Aorta (tissue), 5 donors: ENCODE data around the gene POTEI. TPM values are rescaled to one million over a fixed set of nuclear protein-coding genes. Genes with fewer than 3 reads are reported as not detected.
"Not testable (repeated sequence)": the region's sequence is repeated elsewhere in the genome, so short reads cannot be mapped to it uniquely, and the experiment has no call there.

Source experiments
- ATAC-seq: fragments of 200-7000 bp; cut with Tn5 transposase; one replicate; pipeline ENCODE4 v1.9.1; 2022; ENCODE audit warnings: moderate library complexity; ENCODE audit not compliant: low FRiP score
- DNase-seq, 2 donors: peaks; one replicate each; pipeline ENCODE4 v3.0.0-alpha.2; 2020
- H3K27ac ChIP-seq, 2 donors: one replicate each; pipeline ENCODE4 v1.5.1; 2013; ENCODE audit warnings: low read length in 2 of 2, mild to moderate bottlenecking in 2 of 2, moderate library complexity in 2 of 2, control low read depth in 1 of 2, inconsistent platforms in 1 of 2, low read depth in 1 of 2
- H3K27me3 ChIP-seq, 2 donors: one replicate each; pipeline ENCODE4 v1.6.1; 2013; ENCODE audit warnings: control low read depth in 1 of 2, low read length in 1 of 2, mild to moderate bottlenecking in 1 of 2, moderate library complexity in 1 of 2; ENCODE audit not compliant: insufficient read depth in 2 of 2, control insufficient read depth in 1 of 2
- H3K36me3 ChIP-seq, 2 donors: one replicate each; pipeline ENCODE4 v1.6.1; 2013; ENCODE audit warnings: control low read depth in 1 of 2, low read length in 1 of 2, mild to moderate bottlenecking in 1 of 2; ENCODE audit not compliant: insufficient read depth in 2 of 2, control insufficient read depth in 1 of 2
- H3K4me1 ChIP-seq, 2 donors: one replicate each; pipeline ENCODE4 v1.6.1; 2013; ENCODE audit warnings: low read length in 2 of 2, control low read depth in 1 of 2, mild to moderate bottlenecking in 1 of 2, moderate library complexity in 1 of 2; ENCODE audit not compliant: insufficient read depth in 2 of 2, control insufficient read depth in 1 of 2
- H3K4me3 ChIP-seq, 2 donors: one replicate each; pipeline ENCODE4 v1.5.1; 2013; ENCODE audit warnings: low read length in 2 of 2, control low read depth in 1 of 2, mild to moderate bottlenecking in 1 of 2
- H3K9me3 ChIP-seq: one replicate; pipeline ENCODE4 v1.6.1; 2013; ENCODE audit warnings: mild to moderate bottlenecking, low read length; ENCODE audit not compliant: control insufficient read depth
- WGBS, 2 donors: extraction: QIAGEN DNeasy Blood & Tissue Kit; methylation state at CpG; one replicate each; pipeline ENCODE4 v1.1.7; 2013; 5-methylcytosine and 5-hydroxymethylcytosine counted together
- intact Hi-C, 2 donors: fragments of 100-400 bp; cut with DNase I; formaldehyde crosslinking; loops; one replicate each; pipeline versions ENCODE4 v1.14.2 to v1.15.0; 2022
- long read RNA-seq, 2 donors: library from polyadenylated mRNA; unstranded; transcript quantifications; one replicate each; pipeline ENCODE4 v2.0.0, GENCODE V29; 2020 to 2021
- polyA plus RNA-seq, 2 donors: library from polyadenylated mRNA; stranded (reverse); fragments of 200-250 nt; gene quantifications; one replicate each; pipeline ENCODE4 v1.2.3, GENCODE V29; 2013
- total RNA-seq, 2 donors: library from RNA; stranded (reverse); fragmentation: NEBNext Ultra II Directional; extraction: Animal tissue kit (Norgen Biotek cat#: 25700); gene quantifications; one replicate each; pipeline ENCODE4 v1.2.1, GENCODE V29; 2021
- donor health status: healthy with polysubstance abuse.
- donor health status: Bipolar disorder and iron deficiency.
- donor health status: DM: no; HTN: no; CAD: no.
- donor health status: DM: no; HTN: no; CAD: no.
- donor health status: DM: yes; HTN: yes; CAD: no.

Gene POTEI
- total RNA-seq (under 1 TPM; 0.06 to 0.26 TPM), polyA plus RNA-seq (not detected)
- long read RNA-seq, donor 1: 0 reads
- long read RNA-seq, donor 2: 0 reads

GRCh38 chr2:130509228-130509627, at the start of gene POTEI:
Gene POTEI, minus strand, starts transcription at chr2:130509328. Its CDS starts 93 bp downstream, at chr2:130509235.
- H3K4me1 ChIP-seq, ATAC-seq, H3K27ac ChIP-seq, DNase-seq, H3K4me3 ChIP-seq, intact Hi-C loops, H3K9me3 ChIP-seq, H3K27me3 ChIP-seq, H3K36me3 ChIP-seq: not testable (repeated sequence)
- 54% methylated on average over 3 of the region's 13 CpGs; no CpG with 5 or more reads in 1 of the 2 donors for WGBS, 2 donors

GRCh38 chr2:130556441-130556840, 47.3 kb upstream of the POTEI start:
- peak; percentile 24 for ATAC-seq
- H3K36me3 ChIP-seq, DNase-seq, H3K9me3 ChIP-seq, H3K27ac ChIP-seq, H3K4me1 ChIP-seq, intact Hi-C loops, H3K4me3 ChIP-seq, H3K27me3 ChIP-seq: not testable (repeated sequence)
- WGBS, 2 donors: no CpG with 5 or more reads among the region's 8 CpGs

GRCh38 chr2:130554178-130554577, 45.0 kb upstream of the POTEI start:
- H3K36me3 ChIP-seq, H3K4me1 ChIP-seq, H3K9me3 ChIP-seq, DNase-seq, intact Hi-C loops, H3K4me3 ChIP-seq, H3K27me3 ChIP-seq, ATAC-seq, H3K27ac ChIP-seq: not testable (repeated sequence)
- no CpG with 5 or more reads among the region's 4 CpGs for WGBS, 2 donors

- DNase-seq, H3K9me3 ChIP-seq, H3K27me3 ChIP-seq, H3K4me3 ChIP-seq, intact Hi-C loops, H3K4me1 ChIP-seq, H3K27ac ChIP-seq, H3K36me3 ChIP-seq: not testable (repeated sequence)
- peak; percentile 27 for ATAC-seq
- WGBS, 2 donors: no CpG with 5 or more reads among the region's 27 CpGs
These were observed 40.3 kb upstream of the POTEI start for GRCh38 chr2:130549475-130549874.

DNA sequence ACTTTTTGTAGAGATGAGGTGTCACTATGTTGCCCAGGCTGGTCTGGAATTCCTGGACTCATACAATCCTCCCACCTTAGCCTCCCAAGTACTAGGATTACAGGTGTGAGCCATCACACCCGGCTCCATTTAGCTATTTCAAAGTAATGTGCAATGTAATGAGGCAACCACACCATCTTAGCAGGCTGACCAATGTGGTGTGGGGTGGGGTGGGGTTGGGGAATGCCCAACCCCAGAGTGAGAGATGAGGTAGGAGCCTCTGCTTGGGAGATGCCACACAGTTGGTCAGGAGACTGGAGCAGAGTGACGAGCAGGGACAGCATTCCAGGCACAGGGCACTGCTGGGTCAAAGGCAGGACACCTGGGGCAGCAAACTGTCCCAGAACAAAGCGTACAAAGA, 39.3 kb upstream of the POTEI start:
- H3K4me1 ChIP-seq, H3K36me3 ChIP-seq, DNase-seq, H3K4me3 ChIP-seq, ATAC-seq, H3K27me3 ChIP-seq, intact Hi-C loops, H3K9me3 ChIP-seq, H3K27ac ChIP-seq: not testable (repeated sequence)
- WGBS, 2 donors: no CpG with 5 or more reads among the region's 3 CpGs

- H3K27ac ChIP-seq, H3K4me3 ChIP-seq, H3K9me3 ChIP-seq, H3K4me1 ChIP-seq, H3K27me3 ChIP-seq, H3K36me3 ChIP-seq, intact Hi-C loops, DNase-seq: not testable (repeated sequence)
- ATAC-seq: peak; percentile 4
- no CpG with 5 or more reads among the region's 5 CpGs for WGBS, 2 donors
These were observed 35.9 kb upstream of the POTEI start for GRCh38 chr2:130544978-130545377.

DNA sequence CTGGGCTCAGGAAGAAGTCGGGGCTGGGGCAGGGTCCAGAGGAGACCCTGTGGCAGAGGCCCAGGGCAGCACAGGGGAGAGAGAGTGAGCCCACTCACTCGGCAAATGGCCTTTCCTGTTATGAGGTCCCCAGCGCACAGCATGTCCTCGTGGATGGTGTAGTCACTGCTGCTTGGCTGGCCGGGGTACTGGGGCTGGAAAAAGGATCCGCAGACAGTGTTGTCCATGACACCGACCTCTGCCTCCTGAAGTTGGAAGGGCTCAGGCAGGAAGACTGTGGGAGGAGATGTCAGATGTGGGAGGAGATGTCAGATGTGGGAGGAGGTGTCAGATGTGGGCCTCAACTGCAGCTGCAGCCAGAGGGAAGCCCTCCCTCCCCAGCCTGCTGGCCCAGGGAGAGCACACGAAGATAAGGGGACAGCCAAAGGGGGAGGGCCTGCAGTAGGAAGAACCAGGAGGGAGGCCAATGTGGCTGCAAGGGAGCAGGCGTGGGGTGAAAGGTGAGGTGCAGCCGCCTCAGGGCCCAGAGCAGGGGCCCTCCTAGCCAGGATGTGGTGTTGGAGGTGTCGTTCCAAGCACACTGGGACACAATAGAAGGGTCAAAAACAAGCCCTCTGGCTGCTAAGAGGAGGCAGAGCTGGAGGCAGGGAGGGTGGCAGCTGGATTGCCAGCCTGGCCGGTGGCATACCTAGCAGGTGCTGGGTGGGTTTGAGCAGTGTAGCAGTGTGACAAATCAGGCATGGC, 34.8 kb upstream of the POTEI start:
- H3K4me3 ChIP-seq, intact Hi-C loops, H3K36me3 ChIP-seq, H3K9me3 ChIP-seq, H3K4me1 ChIP-seq, DNase-seq, H3K27me3 ChIP-seq, H3K27ac ChIP-seq: not testable (repeated sequence)
- 88% methylated on average over 1 of the region's 12 CpGs; no CpG with 5 or more reads in 1 of the 2 donors for WGBS, 2 donors
- peak; percentile 51 for ATAC-seq

- H3K4me3 ChIP-seq, H3K4me1 ChIP-seq, H3K36me3 ChIP-seq, ATAC-seq, H3K9me3 ChIP-seq, DNase-seq, intact Hi-C loops, H3K27ac ChIP-seq, H3K27me3 ChIP-seq: not testable (repeated sequence)
- WGBS, 2 donors: no CpG with 5 or more reads among the region's 4 CpGs
These were observed 33.7 kb upstream of the POTEI start for GRCh38 chr2:130542789-130543188.

DNA sequence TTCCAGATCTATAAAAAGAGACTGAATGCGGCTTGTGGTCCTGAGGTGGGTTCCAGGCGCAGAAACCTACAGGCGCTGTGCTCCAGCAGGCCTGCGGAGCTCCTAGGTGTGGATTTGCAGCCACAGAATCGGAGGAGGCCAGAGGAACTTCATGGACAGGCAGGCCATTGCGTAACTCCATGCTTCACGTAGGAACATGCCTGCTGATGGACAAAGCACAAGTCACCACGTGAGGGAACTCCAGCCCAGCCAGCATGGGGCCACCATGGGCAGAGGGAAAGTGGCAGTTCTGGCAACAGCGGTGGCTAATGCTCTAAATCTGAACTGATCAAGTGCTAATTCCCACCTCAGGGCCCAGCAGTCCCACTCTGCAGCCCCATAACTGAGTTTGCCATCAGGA, 29.1 kb upstream of the POTEI start:
- H3K36me3 ChIP-seq, DNase-seq, H3K27ac ChIP-seq, H3K9me3 ChIP-seq, H3K4me3 ChIP-seq, intact Hi-C loops, H3K4me1 ChIP-seq, H3K27me3 ChIP-seq, ATAC-seq: not testable (repeated sequence)
- WGBS, 2 donors: no CpG with 5 or more reads among the region's 9 CpGs
